Aorta (tissue), 5 donors: Measurements from ENCODE around the gene SMPD3. TPM values are rescaled to one million over a fixed set of nuclear protein-coding genes. Genes with fewer than 3 reads are reported as not detected.

ENCODE experiments used
- ATAC-seq: fragments of 200-7000 bp; cut with Tn5 transposase; one replicate; pipeline ENCODE4 v1.9.1; 2022; ENCODE audit warnings: moderate library complexity; ENCODE audit not compliant: low FRiP score
- DNase-seq, 2 donors: peaks; one replicate each; pipeline ENCODE4 v3.0.0-alpha.2; 2020
- H3K27ac ChIP-seq, 2 donors: one replicate each; pipeline ENCODE4 v1.5.1; 2013; ENCODE audit warnings: low read length in 2 of 2, mild to moderate bottlenecking in 2 of 2, moderate library complexity in 2 of 2, control low read depth in 1 of 2, inconsistent platforms in 1 of 2, low read depth in 1 of 2
- H3K27me3 ChIP-seq, 2 donors: one replicate each; pipeline ENCODE4 v1.6.1; 2013; ENCODE audit warnings: control low read depth in 1 of 2, low read length in 1 of 2, mild to moderate bottlenecking in 1 of 2, moderate library complexity in 1 of 2; ENCODE audit not compliant: insufficient read depth in 2 of 2, control insufficient read depth in 1 of 2
- H3K36me3 ChIP-seq, 2 donors: one replicate each; pipeline ENCODE4 v1.6.1; 2013; ENCODE audit warnings: control low read depth in 1 of 2, low read length in 1 of 2, mild to moderate bottlenecking in 1 of 2; ENCODE audit not compliant: insufficient read depth in 2 of 2, control insufficient read depth in 1 of 2
- H3K4me1 ChIP-seq, 2 donors: one replicate each; pipeline ENCODE4 v1.6.1; 2013; ENCODE audit warnings: low read length in 2 of 2, control low read depth in 1 of 2, mild to moderate bottlenecking in 1 of 2, moderate library complexity in 1 of 2; ENCODE audit not compliant: insufficient read depth in 2 of 2, control insufficient read depth in 1 of 2
- H3K4me3 ChIP-seq, 2 donors: one replicate each; pipeline ENCODE4 v1.5.1; 2013; ENCODE audit warnings: low read length in 2 of 2, control low read depth in 1 of 2, mild to moderate bottlenecking in 1 of 2
- H3K9me3 ChIP-seq: one replicate; pipeline ENCODE4 v1.6.1; 2013; ENCODE audit warnings: mild to moderate bottlenecking, low read length; ENCODE audit not compliant: control insufficient read depth
- WGBS, 2 donors: extraction: QIAGEN DNeasy Blood & Tissue Kit; methylation state at CpG; one replicate each; pipeline ENCODE4 v1.1.7; 2013; 5-methylcytosine and 5-hydroxymethylcytosine counted together
- intact Hi-C, 2 donors: fragments of 100-400 bp; cut with DNase I; formaldehyde crosslinking; loops; one replicate each; pipeline versions ENCODE4 v1.14.2 to v1.15.0; 2022
- polyA plus RNA-seq, 2 donors: library from polyadenylated mRNA; stranded (reverse); fragments of 200-250 nt; gene quantifications; one replicate each; pipeline ENCODE4 v1.2.3, GENCODE V29; 2013
- total RNA-seq, 2 donors: library from RNA; stranded (reverse); fragmentation: NEBNext Ultra II Directional; extraction: Animal tissue kit (Norgen Biotek cat#: 25700); gene quantifications; one replicate each; pipeline ENCODE4 v1.2.1, GENCODE V29; 2021
- donor health status: healthy with polysubstance abuse.
- donor health status: Bipolar disorder and iron deficiency.
- donor health status: DM: no; HTN: no; CAD: no.
- donor health status: DM: no; HTN: no; CAD: no.
- donor health status: DM: yes; HTN: yes; CAD: no.

The SMPD3 gene
- total and polyA plus RNA-seq, 4 donors: 0.29 to 7.5 (median 1.1) TPM; not detected in 1

GRCh38 chr16:68421076-68421475 lies 27.2 kb downstream of the SMPD3 start:
- intact Hi-C loops: no loop called here
- H3K27ac ChIP-seq: no peak overlapping the region
- WGBS, 2 donors: 86 to 93% methylated on average over 5 of the region's 5 CpGs
- H3K27me3 ChIP-seq: no peaks in the 10 kb centered on the region
- no peak for ATAC-seq
- H3K9me3 ChIP-seq: no peaks in the 10 kb centered on the region
- no peaks in the 10 kb centered on the region for H3K36me3 ChIP-seq
- DNase-seq: no peak
- H3K4me3 ChIP-seq: no peak overlapping the region
- H3K4me1 ChIP-seq: no peaks in the 10 kb centered on the region

GRCh38 chr16:68420366-68420942 lies 27.9 kb downstream of the SMPD3 start:
- H3K4me3 ChIP-seq: no peak overlapping the region
- H3K36me3 ChIP-seq: no peaks in the 10 kb centered on the region
- H3K27me3 ChIP-seq: no peaks in the 10 kb centered on the region
- intact Hi-C loops: no loop called here
- DNase-seq (no peak), ATAC-seq (no peak)
- no peaks in the 10 kb centered on the region for H3K9me3 ChIP-seq
- no peaks in the 10 kb centered on the region for H3K4me1 ChIP-seq
- H3K27ac ChIP-seq: no peak overlapping the region
- WGBS, 2 donors: 84 to 88% methylated on average over 4 of the region's 4 CpGs

- 61 to 67% methylated on average over 11 of the region's 11 CpGs for WGBS, 2 donors
- DNase-seq (no peak), ATAC-seq (no peak)
- H3K4me3 ChIP-seq: no peak overlapping the region
- intact Hi-C loops: no loop called here
- no peak overlapping the region for H3K27ac ChIP-seq
- no peaks in the 10 kb centered on the region for H3K9me3 ChIP-seq
- no peaks in the 10 kb centered on the region for H3K36me3 ChIP-seq
- peaks cover 0 to 2% of the 10 kb centered on the region in 2 donors for H3K4me1 ChIP-seq
- no peaks in the 10 kb centered on the region for H3K27me3 ChIP-seq
Observed at GRCh38 chr16:68417711-68418301, 30.5 kb downstream of the SMPD3 start.

- Histone ChIP-seq H3K27me3 (no peaks in the 10 kb centered on the region), H3K4me3 (no peak overlapping the region), H3K4me1 (peaks cover 0 to 2% of the 10 kb centered on the region in 2 donors), H3K36me3 (no peaks in the 10 kb centered on the region), H3K27ac (no peak overlapping the region), H3K9me3 (no peaks in the 10 kb centered on the region)
- intact Hi-C loops: no loop called here
- ATAC-seq (no peak), DNase-seq (no peak)
- WGBS, 2 donors: 73 to 78% methylated on average over 15 of the region's 15 CpGs
Observed at GRCh38 chr16:68416057-68417046, 32.0 kb downstream of the SMPD3 start.

GRCh38 chr16:68414581-68414980 lies 33.7 kb downstream of the SMPD3 start:
- Histone ChIP-seq H3K9me3 (no peaks in the 10 kb centered on the region), H3K27me3 (no peaks in the 10 kb centered on the region), H3K4me1 (peaks cover 0 to 2% of the 10 kb centered on the region in 2 donors), H3K27ac (no peak overlapping the region), H3K4me3 (no peak overlapping the region), H3K36me3 (no peaks in the 10 kb centered on the region)
- DNase-seq: no peak
- WGBS, 2 donors: 44 to 45% methylated on average over 2 of the region's 2 CpGs
- intact Hi-C loops: no loop called here
- ATAC-seq: no peak

GRCh38 chr16:68412061-68412460 lies 36.2 kb downstream of the SMPD3 start:
- no peak overlapping the region for H3K4me3 ChIP-seq
- no peaks in the 10 kb centered on the region for H3K27me3 ChIP-seq
- H3K9me3 ChIP-seq: no peaks in the 10 kb centered on the region
- H3K36me3 ChIP-seq: no peaks in the 10 kb centered on the region
- H3K27ac ChIP-seq: no peak overlapping the region
- ATAC-seq (no peak), DNase-seq (no peak)
- 88 to 94% methylated on average over 6 of the region's 6 CpGs for WGBS, 2 donors
- peaks cover 0 to 2% of the 10 kb centered on the region in 2 donors for H3K4me1 ChIP-seq
- intact Hi-C loops: no loop called here

- peak in 1 of 2 donors; percentile 36 for DNase-seq
- H3K36me3 ChIP-seq: no peaks in the 10 kb centered on the region
- no peak overlapping the region for H3K27ac ChIP-seq
- no peak overlapping the region for H3K4me3 ChIP-seq
- intact Hi-C loops: no loop called here
- no peaks in the 10 kb centered on the region for H3K27me3 ChIP-seq
- WGBS, 2 donors: 92 to 94% methylated on average over 2 of the region's 2 CpGs
- no peaks in the 10 kb centered on the region for H3K9me3 ChIP-seq
- ATAC-seq: no peak
- H3K4me1 ChIP-seq: peaks cover 0 to 2% of the 10 kb centered on the region in 2 donors
Observed at GRCh38 chr16:68411086-68411485, 37.2 kb downstream of the SMPD3 start.

- peak in 1 of 2 donors; percentile 26 for DNase-seq
- 45 to 54% methylated on average over 6 of the region's 6 CpGs for WGBS, 2 donors
- ATAC-seq: no peak
- Histone ChIP-seq H3K27ac (no peak overlapping the region), H3K4me1 (peaks cover 0 to 2% of the 10 kb centered on the region in 2 donors), H3K9me3 (no peaks in the 10 kb centered on the region), H3K4me3 (no peak overlapping the region), H3K36me3 (no peaks in the 10 kb centered on the region), H3K27me3 (no peaks in the 10 kb centered on the region)
- intact Hi-C loops: no loop called here
Observed at GRCh38 chr16:68408967-68409366, 39.3 kb downstream of the SMPD3 start.
